ENCODE results near the gene MGLL. TPM values are rescaled to one million over a fixed set of nuclear protein-coding genes. Genes with fewer than 3 reads are reported as not detected.

The MGLL gene
- total and polyA plus RNA-seq, 12 donors = 1.9 to 48.1 (median 33.3) TPM

DNA sequence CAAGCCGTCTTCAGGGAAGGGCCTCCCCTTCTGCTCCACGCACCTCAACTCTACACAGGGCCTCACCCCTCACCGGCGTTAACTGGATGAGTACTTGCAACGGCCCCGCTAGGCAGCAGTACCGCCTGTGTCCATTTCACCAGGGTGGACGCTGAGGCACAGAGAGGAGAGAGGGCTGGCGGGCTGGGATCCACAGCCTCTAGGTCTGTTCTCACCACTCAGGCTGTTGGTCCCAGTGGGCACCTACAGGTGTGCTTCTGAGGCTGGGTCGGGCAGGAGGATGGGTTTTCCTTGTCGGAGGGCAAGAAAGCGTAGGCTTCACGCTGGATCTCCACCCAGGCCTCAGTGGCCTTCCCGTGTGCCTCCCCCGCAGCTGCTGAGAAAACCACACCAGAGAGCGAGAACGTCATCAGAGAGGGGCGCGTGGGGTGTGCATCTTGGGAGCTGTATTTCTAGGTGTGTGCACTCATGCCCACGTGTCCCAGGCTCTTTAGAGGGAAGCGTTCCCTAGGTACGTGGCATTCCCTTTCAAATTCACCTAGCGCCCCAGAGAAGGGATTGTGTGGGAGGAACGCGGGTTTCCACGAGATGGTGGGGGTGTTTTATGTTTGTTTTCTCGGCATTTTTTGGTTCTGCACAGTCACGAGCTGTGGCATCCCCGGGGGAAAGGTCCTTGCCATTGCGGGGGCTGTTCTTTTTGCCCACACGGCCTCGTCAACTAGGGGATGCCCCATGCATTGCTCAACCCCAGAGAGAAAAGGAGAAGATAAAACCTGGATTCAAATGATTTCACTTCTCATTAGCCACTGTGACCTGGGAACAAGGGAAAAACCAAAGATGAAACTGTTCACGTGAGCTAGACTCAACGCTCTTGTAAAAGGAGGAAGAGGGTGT is 67.7 kb downstream of the MGLL start:
- Histone ChIP-seq H3K36me3 (replicated peaks in 1 of 2) (no peaks in the 10 kb centered on the region), H3K27ac (no peak overlapping the region), H3K4me1 (replicated peaks in 1 of 2) (no peaks in the 10 kb centered on the region), H3K4me3 (no peak overlapping the region), H3K9me3 (replicated peaks in 1 of 3) (no peaks in the 10 kb centered on the region), H3K27me3 (no peaks in the 10 kb centered on the region)
- WGBS, 4 donors = 79 to 87% (median 84%) methylated on average over 24 to 34 of the region's 34 CpGs
- TF ChIP-seq POLR2A (IDR thresholded peaks at IDR 0.05) = no peak
- TF ChIP-seq, protein P1, sequence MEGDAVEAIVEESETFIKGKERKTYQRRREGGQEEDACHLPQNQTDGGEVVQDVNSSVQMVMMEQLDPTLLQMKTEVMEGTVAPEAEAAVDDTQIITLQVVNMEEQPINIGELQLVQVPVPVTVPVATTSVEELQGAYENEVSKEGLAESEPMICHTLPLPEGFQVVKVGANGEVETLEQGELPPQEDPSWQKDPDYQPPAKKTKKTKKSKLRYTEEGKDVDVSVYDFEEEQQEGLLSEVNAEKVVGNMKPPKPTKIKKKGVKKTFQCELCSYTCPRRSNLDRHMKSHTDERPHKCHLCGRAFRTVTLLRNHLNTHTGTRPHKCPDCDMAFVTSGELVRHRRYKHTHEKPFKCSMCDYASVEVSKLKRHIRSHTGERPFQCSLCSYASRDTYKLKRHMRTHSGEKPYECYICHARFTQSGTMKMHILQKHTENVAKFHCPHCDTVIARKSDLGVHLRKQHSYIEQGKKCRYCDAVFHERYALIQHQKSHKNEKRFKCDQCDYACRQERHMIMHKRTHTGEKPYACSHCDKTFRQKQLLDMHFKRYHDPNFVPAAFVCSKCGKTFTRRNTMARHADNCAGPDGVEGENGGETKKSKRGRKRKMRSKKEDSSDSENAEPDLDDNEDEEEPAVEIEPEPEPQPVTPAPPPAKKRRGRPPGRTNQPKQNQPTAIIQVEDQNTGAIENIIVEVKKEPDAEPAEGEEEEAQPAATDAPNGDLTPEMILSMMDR (IDR thresholded peaks at IDR 0.05) = no peak
- DNase-seq = peak in 1 of 7 donors; percentile 40
- intact Hi-C loops (cut with DNase I) = no loop called here

DNA sequence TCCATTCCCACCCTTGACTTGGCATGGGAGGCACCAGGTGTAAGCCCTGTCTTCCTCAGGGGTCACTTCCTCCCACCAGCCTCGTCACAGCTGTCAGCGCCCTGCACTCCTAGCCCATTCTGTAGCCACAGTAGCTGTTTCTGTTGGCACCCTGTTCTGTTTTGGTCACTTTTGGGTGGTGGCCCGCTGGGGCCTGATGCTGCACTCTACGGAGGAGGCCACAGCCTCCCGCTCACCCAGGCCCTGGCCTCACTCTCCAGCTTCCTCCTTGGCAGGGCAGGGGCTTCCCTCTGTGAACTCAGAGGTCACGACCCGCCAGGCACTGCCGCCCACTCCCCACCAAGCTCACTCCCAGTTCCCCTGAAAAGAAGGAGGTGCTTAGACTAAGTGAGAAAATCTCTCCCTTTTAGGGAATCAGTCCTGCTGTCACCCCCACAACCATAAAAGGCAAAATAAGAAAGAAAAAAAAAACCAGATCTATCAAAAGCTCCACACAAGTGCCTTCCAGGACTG is 68.4 kb downstream of the MGLL start:
- 76 to 95% (median 83%) methylated on average over 4 to 8 of the region's 8 CpGs for WGBS, 4 donors
- intact Hi-C loops (cut with DNase I) = no loop called here
- Histone ChIP-seq H3K27me3 (no peaks in the 10 kb centered on the region), H3K36me3 (replicated peaks in 1 of 2) (no peaks in the 10 kb centered on the region), H3K4me3 (no peak overlapping the region), H3K27ac (no peak overlapping the region), H3K9me3 (replicated peaks in 1 of 3) (no peaks in the 10 kb centered on the region), H3K4me1 (replicated peaks in 1 of 2) (no peaks in the 10 kb centered on the region)
- DNase-seq = no peak
- TF ChIP-seq, protein P1 (IDR thresholded peaks at IDR 0.05) = no peak
- no peak for TF ChIP-seq POLR2A (IDR thresholded peaks at IDR 0.05)

DNA sequence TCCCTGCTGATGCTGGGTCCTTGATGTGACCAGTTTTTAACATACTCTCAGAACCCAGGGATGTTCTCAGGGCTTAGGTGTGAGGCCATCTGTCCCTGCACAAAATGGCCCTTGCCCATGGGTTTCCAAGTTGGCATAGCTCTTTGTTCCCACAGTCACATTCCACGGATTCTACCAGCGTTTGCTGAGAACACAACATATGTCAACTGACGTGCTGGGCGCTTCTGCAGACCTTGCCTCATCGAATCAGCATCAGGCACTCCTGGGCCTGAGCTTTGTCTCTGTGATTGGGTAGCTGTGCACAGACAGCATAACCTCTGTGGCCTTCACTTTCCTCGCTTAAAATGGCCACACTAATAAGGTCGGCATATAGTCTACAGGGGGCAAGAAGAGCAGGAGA is 69.0 kb downstream of the MGLL start:
- TF ChIP-seq POLR2A (IDR thresholded peaks at IDR 0.05) = no peak
- TF ChIP-seq, protein P1 (IDR thresholded peaks at IDR 0.05) = no peak
- 83 to 89% (median 86%) methylated on average over 7 of the region's 7 CpGs for WGBS, 4 donors
- H3K4me3 ChIP-seq = no peak overlapping the region
- H3K4me1 ChIP-seq (replicated peaks in 1 of 2) = no peaks in the 10 kb centered on the region
- no peaks in the 10 kb centered on the region for H3K27me3 ChIP-seq
- no peak for DNase-seq
- H3K9me3 ChIP-seq (replicated peaks in 1 of 3) = no peaks in the 10 kb centered on the region
- intact Hi-C loops (cut with DNase I) = no loop called here
- no peaks in the 10 kb centered on the region for H3K36me3 ChIP-seq (replicated peaks in 1 of 2)
- H3K27ac ChIP-seq = no peak overlapping the region

DNA sequence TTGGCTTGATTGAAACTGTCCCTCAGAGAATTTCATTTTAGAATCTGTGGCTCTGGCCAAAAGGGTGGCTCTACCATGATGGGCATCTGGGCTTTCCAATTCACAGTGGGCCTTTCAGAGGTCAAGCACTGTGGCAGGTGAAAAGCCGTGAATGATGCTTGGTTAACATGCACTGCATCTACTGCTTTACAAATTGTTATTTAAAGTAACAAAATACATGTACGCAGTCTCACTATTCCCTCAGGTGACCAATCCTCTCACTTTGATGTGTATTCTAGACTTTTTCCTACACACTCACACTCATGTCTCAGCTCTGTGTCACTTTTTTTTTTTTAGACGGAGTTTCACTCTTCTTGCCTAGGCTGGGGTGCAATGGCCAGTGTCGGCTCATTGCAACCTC is 70.5 kb downstream of the MGLL start:
- intact Hi-C loops (cut with DNase I) = no loop called here
- WGBS, 4 donors = 92 to 96% (median 95%) methylated on average over 4 of the region's 4 CpGs
- H3K4me3 ChIP-seq = no peak overlapping the region
- no peaks in the 10 kb centered on the region for H3K27me3 ChIP-seq
- DNase-seq = no peak
- no peaks in the 10 kb centered on the region for H3K4me1 ChIP-seq (replicated peaks in 1 of 2)
- no peaks in the 10 kb centered on the region for H3K36me3 ChIP-seq (replicated peaks in 1 of 2)
- TF ChIP-seq POLR2A (IDR thresholded peaks at IDR 0.05) = no peak
- TF ChIP-seq, protein P1 (IDR thresholded peaks at IDR 0.05) = no peak
- no peak overlapping the region for H3K27ac ChIP-seq
- no peaks in the 10 kb centered on the region for H3K9me3 ChIP-seq (replicated peaks in 1 of 3)
